ENCODE measurements around the gene GPR139. TPM values are rescaled to one million over a fixed set of nuclear protein-coding genes. Genes with fewer than 3 reads are reported as not detected.

The GPR139 gene
- total RNA-seq, 4 donors from 2014 or later = not detected

DNA sequence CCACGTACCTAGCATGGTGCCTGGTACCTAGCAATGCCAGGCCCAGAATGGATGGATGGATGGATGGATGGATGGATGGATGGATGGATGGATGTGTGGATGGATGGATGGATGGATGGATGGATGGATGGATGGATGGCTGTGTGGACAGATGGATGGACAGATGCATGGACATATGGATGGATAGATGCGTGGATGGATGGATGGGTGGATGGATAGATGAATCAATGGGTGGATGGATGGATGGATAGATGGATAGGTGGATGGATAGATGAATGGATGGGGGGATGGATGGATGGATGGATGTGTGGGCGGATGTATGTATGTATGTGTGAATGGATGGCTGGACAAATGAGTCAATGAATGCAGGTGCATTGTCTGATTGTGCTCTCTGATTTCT lies 12.6 kb downstream of the GPR139 start:
- no peak for DNase-seq

DNA sequence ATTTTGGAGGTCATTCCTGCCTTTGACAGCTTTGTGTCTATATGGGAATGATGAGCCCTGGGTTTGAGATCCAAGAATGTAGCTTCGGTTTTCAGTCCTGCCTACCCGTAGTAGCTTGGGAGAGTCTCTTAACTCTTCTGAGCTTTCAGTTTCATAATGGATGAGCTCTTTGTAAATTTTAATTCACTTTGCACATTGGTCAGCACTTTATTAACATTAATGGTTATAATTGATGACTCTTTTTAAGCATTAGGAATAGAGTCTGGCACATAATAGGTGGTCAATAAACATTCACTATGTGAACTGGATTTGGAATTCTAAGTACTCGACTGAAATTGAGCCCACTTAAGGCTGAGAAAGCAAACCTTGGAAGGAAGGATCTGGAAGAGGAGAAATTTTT lies 17.3 kb downstream of the GPR139 start:
- Histone ChIP-seq H3K4me3 (no peak overlapping the region), H3K4me1 (no peaks in the 10 kb centered on the region), H3K9me3 (no peaks in the 10 kb centered on the region), H3K36me3 (no peaks in the 10 kb centered on the region), H3K27ac (no peak overlapping the region), H3K27me3 (peaks cover 0 to 11% (median 0%) of the 10 kb centered on the region in 4 donors)
- intact Hi-C loops (cut with DNase I) = no loop called here
- WGBS, 2 donors = 65 to 88% methylated on average over 3 of the region's 3 CpGs
- DNase-seq = no peak
- TF ChIP-seq POLR2A (IDR thresholded peaks at IDR 0.05) = no peak
- TF ChIP-seq, protein P1, sequence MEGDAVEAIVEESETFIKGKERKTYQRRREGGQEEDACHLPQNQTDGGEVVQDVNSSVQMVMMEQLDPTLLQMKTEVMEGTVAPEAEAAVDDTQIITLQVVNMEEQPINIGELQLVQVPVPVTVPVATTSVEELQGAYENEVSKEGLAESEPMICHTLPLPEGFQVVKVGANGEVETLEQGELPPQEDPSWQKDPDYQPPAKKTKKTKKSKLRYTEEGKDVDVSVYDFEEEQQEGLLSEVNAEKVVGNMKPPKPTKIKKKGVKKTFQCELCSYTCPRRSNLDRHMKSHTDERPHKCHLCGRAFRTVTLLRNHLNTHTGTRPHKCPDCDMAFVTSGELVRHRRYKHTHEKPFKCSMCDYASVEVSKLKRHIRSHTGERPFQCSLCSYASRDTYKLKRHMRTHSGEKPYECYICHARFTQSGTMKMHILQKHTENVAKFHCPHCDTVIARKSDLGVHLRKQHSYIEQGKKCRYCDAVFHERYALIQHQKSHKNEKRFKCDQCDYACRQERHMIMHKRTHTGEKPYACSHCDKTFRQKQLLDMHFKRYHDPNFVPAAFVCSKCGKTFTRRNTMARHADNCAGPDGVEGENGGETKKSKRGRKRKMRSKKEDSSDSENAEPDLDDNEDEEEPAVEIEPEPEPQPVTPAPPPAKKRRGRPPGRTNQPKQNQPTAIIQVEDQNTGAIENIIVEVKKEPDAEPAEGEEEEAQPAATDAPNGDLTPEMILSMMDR (IDR thresholded peaks at IDR 0.05) = no peak

More for the DNA sequence above, 12.6 kb downstream of the GPR139 start:
- intact Hi-C loops (cut with DNase I) = no loop called here
- WGBS, 2 donors = 60 to 65% methylated on average over 3 of the region's 3 CpGs
- H3K27ac ChIP-seq = no peak overlapping the region
- no peaks in the 10 kb centered on the region for H3K36me3 ChIP-seq
- no peaks in the 10 kb centered on the region for H3K9me3 ChIP-seq
- peaks cover 0 to 7% (median 0%) of the 10 kb centered on the region in 4 donors for H3K27me3 ChIP-seq
- H3K4me3 ChIP-seq = no peak overlapping the region
- H3K4me1 ChIP-seq = no peaks in the 10 kb centered on the region
- no peak for TF ChIP-seq POLR2A (IDR thresholded peaks at IDR 0.05)

DNA sequence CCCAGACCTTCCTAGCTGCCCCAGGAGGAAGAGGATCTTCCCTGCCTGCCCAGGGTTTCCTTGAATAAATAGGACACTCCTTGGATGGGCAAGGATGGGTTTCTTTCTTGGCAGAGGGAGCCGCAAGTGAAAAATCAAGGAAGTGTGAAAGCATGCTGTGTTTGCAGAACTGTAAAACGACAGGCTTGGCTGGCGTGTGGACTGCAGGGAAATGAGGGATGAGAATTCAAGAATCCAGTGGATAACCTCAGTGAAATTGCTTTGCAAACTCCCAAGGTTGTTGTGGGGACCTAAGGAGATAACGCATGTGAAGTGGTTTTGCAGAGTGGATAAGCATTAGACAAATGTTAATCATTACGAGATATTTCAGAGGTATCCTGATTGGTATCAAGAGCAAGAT lies 20.4 kb downstream of the GPR139 start:
- 40 to 44% methylated on average over 5 of the region's 5 CpGs for WGBS, 2 donors
- H3K27me3 ChIP-seq = peaks cover 0 to 4% (median 0%) of the 10 kb centered on the region in 4 donors

DNA sequence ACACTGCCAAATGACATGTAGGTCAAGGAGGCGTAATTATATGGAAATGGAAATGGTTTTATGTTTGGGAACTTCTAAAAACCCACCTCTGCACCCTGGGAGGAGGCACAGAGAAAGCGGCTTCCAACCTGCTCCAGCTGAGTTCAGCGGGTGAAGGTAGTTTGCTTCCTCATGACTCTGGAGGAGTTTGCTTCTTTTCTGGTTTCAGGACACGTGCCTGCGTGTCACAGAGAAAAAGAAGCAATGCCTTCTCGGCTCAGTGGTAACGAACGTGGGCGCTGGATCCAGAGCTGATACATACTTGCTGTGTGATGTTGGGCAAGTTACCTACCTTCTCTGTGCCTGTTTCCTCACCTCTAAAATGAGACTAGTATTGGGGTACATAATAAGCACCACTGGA lies 22.1 kb downstream of the GPR139 start:
- no peaks in the 10 kb centered on the region for H3K4me1 ChIP-seq
- DNase-seq = no peak
- H3K9me3 ChIP-seq = no peaks in the 10 kb centered on the region
- no peaks in the 10 kb centered on the region for H3K36me3 ChIP-seq
- H3K27ac ChIP-seq = no peak overlapping the region
- 79 to 89% methylated on average over 9 of the region's 9 CpGs for WGBS, 2 donors
- TF ChIP-seq, protein P1 (IDR thresholded peaks at IDR 0.05) = no peak
- TF ChIP-seq POLR2A (IDR thresholded peaks at IDR 0.05) = no peak
- intact Hi-C loops (cut with DNase I) = no loop called here
- H3K4me3 ChIP-seq = no peak overlapping the region
- H3K27me3 ChIP-seq = peaks cover 0 to 4% (median 0%) of the 10 kb centered on the region in 4 donors

More for the DNA sequence above, 20.4 kb downstream of the GPR139 start:
- TF ChIP-seq, protein P1 (IDR thresholded peaks at IDR 0.05) = no peak
- TF ChIP-seq POLR2A (IDR thresholded peaks at IDR 0.05) = no peak
- Histone ChIP-seq H3K27ac (no peak overlapping the region), H3K4me1 (no peaks in the 10 kb centered on the region), H3K4me3 (no peak overlapping the region), H3K9me3 (no peaks in the 10 kb centered on the region), H3K36me3 (no peaks in the 10 kb centered on the region)
- DNase-seq = no peak
- intact Hi-C loops (cut with DNase I) = no loop called here

DNA sequence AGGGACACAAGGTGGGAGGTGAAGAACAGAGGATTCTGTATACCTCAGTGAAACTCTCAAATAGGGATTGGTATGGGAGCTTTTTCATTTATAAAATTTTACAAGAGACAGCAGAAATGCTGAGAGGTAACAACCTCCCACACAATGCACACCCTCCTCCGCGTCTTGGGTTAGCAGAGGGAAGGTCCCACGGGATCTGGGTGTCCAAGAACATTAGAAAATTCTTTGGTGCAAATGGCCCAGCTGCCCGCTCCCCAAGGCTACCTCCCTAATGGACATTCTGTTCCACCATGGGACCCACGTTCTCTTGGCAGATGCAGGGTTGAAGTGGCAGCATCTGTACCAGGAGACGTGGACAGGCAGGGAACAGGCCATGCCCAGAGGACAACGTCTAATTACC lies 22.5 kb downstream of the GPR139 start:
- intact Hi-C loops (cut with DNase I) = no loop called here
- WGBS, 2 donors = 75 to 76% methylated on average over 6 to 7 of the region's 7 CpGs
- TF ChIP-seq, protein P1 (IDR thresholded peaks at IDR 0.05) = no peak
- no peak for TF ChIP-seq POLR2A (IDR thresholded peaks at IDR 0.05)
- Histone ChIP-seq H3K27me3 (peaks cover 0 to 4% (median 0%) of the 10 kb centered on the region in 4 donors), H3K9me3 (no peaks in the 10 kb centered on the region), H3K4me1 (no peaks in the 10 kb centered on the region), H3K4me3 (no peak overlapping the region), H3K27ac (no peak overlapping the region), H3K36me3 (no peaks in the 10 kb centered on the region)
- DNase-seq = no peak

DNA sequence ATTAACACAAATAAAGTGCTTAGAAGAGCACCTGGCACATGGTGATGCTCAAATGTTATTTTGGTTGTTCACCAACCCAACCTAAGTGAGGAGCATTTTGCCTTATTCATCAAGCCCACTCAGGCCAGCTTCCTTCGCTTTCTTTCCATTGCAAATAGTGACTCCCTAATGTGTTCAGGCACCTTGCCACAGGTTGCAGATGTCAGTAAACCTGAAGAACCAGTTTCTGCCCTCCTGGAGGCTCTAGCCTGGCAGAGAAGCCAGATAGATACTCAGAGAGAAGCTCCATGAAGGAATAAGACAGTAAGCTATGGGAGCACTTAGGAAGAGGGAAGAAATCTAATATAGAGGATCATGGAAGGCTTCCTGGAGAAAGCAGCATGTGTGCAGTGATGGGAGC lies 23.9 kb downstream of the GPR139 start:
- 30 to 43% methylated on average over 1 of the region's 1 CpG for WGBS, 2 donors
- DNase-seq = no peak
- H3K27ac ChIP-seq = no peak overlapping the region
- intact Hi-C loops (cut with DNase I) = no loop called here
- no peaks in the 10 kb centered on the region for H3K4me1 ChIP-seq
- H3K27me3 ChIP-seq = peaks cover 0 to 4% (median 0%) of the 10 kb centered on the region in 4 donors
- H3K9me3 ChIP-seq = no peaks in the 10 kb centered on the region
- no peak overlapping the region for H3K4me3 ChIP-seq
- TF ChIP-seq, protein P1 (IDR thresholded peaks at IDR 0.05) = no peak
- TF ChIP-seq POLR2A (IDR thresholded peaks at IDR 0.05) = no peak
- H3K36me3 ChIP-seq = no peaks in the 10 kb centered on the region

Measured in esophagus squamous epithelium (tissue), 5 donors.